Measurements from ENCODE around the gene GTF3C5.

- TF ChIP-seq ESRRG (CRISPR knock-in tag; IDR thresholded peaks at IDR 0.05) (no peak), TOX (CRISPR knock-in tag; IDR thresholded peaks at IDR 0.05; ENCODE audit: borderline replicate concordance) (no peak), RARB (CRISPR knock-in tag; IDR thresholded peaks at IDR 0.05) (no peak)
Observed at GRCh38 chr9:132994410-132995120, 36.2 kb upstream of the GTF3C5 start.

Measured in SK-N-SH treated with all-trans-retinoic acid at 6 μM for 48 hours (cell line).